HepG2 (cell line): ENCODE results near the gene ZNF341. TPM values are rescaled to one million over a fixed set of nuclear protein-coding genes. Genes with fewer than 3 reads are reported as not detected.

Experiments used
- ARID4A ChIP-seq: sonication (generic); formaldehyde crosslinking; IDR thresholded peaks from 2 replicates; pipeline ENCODE4 v1.5.0; 2020; ENCODE audit warnings: mild to moderate bottlenecking, missing genetic modification reagents, borderline replicate concordance
- BCLAF1 ChIP-seq: fragments of 450-650 bp; IDR thresholded peaks from 2 replicates; pipeline ENCODE4 v1.6.1; 2017; ENCODE audit warnings: mild to moderate bottlenecking
- CHCHD3 ChIP-seq: sonication (generic); formaldehyde crosslinking; IDR thresholded peaks from 2 replicates; pipeline ENCODE4 v1.8.0; 2022; ENCODE audit warnings: mild to moderate bottlenecking, missing genetic modification reagents, moderate library complexity
- ETV5 ChIP-seq: IDR thresholded peaks from 2 replicates; pipeline ENCODE4 v1.6.1; 2018; ENCODE audit warnings: missing biosample characterization, missing genetic modification reagents, inconsistent platforms, borderline replicate concordance
- IRF2 ChIP-seq: IDR thresholded peaks from 2 replicates; pipeline ENCODE4 v1.6.1; 2018; ENCODE audit warnings: missing genetic modification reagents, missing compliant biosample characterization
- MAFK ChIP-seq, 2 experiments: IDR thresholded peaks in 1 of 2; conservative IDR thresholded peaks in 1 of 2; 2 replicates each; pipeline ENCODE4 v1.6.1; 2011; ENCODE audit warnings: improper control_type of control experiment in 2 of 2, low read length in 2 of 2
- MTA3 ChIP-seq: sonication (generic); formaldehyde crosslinking; IDR thresholded peaks from 2 replicates; pipeline ENCODE4 v1.4.0; 2020; ENCODE audit warnings: missing genetic modification reagents
- PHF20 ChIP-seq: sonication (generic); formaldehyde crosslinking; IDR thresholded peaks from 2 replicates; pipeline ENCODE4 v1.5.0; 2020; ENCODE audit warnings: mild to moderate bottlenecking, missing genetic modification reagents
- RORA ChIP-seq: sonication (generic); formaldehyde crosslinking; IDR thresholded peaks from 2 replicates; pipeline ENCODE4 v1.5.0; 2020; ENCODE audit warnings: mild to moderate bottlenecking, missing genetic modification reagents, moderate library complexity
- SALL1 ChIP-seq: sonication (generic); formaldehyde crosslinking; IDR thresholded peaks from 2 replicates; pipeline ENCODE4 v1.8.0; 2022; ENCODE audit warnings: mild to moderate bottlenecking, missing genetic modification reagents
- SAP130 ChIP-seq: IDR thresholded peaks from 2 replicates; pipeline ENCODE4 v1.6.1; 2016; ENCODE audit warnings: low read depth
- SMAD9 ChIP-seq: sonication (generic); formaldehyde crosslinking; IDR thresholded peaks from 2 replicates; pipeline ENCODE4 v1.5.1; 2020; ENCODE audit warnings: mild to moderate bottlenecking, missing genetic modification reagents
- ZHX1 ChIP-seq: sonication (generic); formaldehyde crosslinking; IDR thresholded peaks from 2 replicates; pipeline ENCODE4 v1.8.1; 2022; ENCODE audit warnings: low read depth, mild to moderate bottlenecking, missing genetic modification reagents
- ZNF12 ChIP-seq: sonication (generic); formaldehyde crosslinking; IDR thresholded peaks from 2 replicates; pipeline ENCODE4 v1.5.0; 2020; ENCODE audit warnings: missing genetic modification reagents
- ZNF30 ChIP-seq: sonication (generic); formaldehyde crosslinking; IDR thresholded peaks from 2 replicates; pipeline ENCODE4 v1.5.0; 2020; ENCODE audit warnings: mild to moderate bottlenecking, missing genetic modification reagents
- ZNF362 ChIP-seq: sonication (generic); formaldehyde crosslinking; IDR thresholded peaks from 2 replicates; pipeline ENCODE4 v1.4.0; 2020; ENCODE audit warnings: missing genetic modification reagents, mild to moderate bottlenecking, borderline replicate concordance
- ZNF691 ChIP-seq: sonication (generic); formaldehyde crosslinking; IDR thresholded peaks from 2 replicates; pipeline ENCODE4 v1.4.0; 2020; ENCODE audit warnings: missing genetic modification reagents, low read depth, mild to moderate bottlenecking, borderline replicate concordance
- ZNF772 ChIP-seq: sonication (generic); formaldehyde crosslinking; IDR thresholded peaks from 2 replicates; pipeline ENCODE4 v1.5.0; 2020; ENCODE audit warnings: mild to moderate bottlenecking, missing genetic modification reagents
- polyA plus RNA-seq, 8 experiments: library from polyadenylated mRNA; depleted of rRNA in 3 of 8; stranded (reverse) in 7 of 8; unstranded in 1 of 8; fragments of >200 nt; fragmentation: Illumina TruSeq in 4 of 8; extraction: Trizol in 4 of 8; gene quantifications; 2 replicates each; pipeline versions ENCODE4 v1.2.1 to v1.2.3, GENCODE V29; 2011 to 2016; ENCODE audit warnings: low read depth in 4 of 8, missing spikeins in 1 of 8, mixed read lengths in 1 of 8; ENCODE audit not compliant: insufficient read depth in 1 of 8
- total RNA-seq, 5 experiments: library from RNA; depleted of rRNA; stranded (reverse); fragments of >200 nt; fragmentation: Illumina TruSeq; extraction: Trizol; gene quantifications; 2 replicates each; pipeline ENCODE4 v1.2.3, GENCODE V29; 2016; ENCODE audit warnings: low read depth in 1 of 5

Gene ZNF341
- total and polyA plus RNA-seq, 2 of the 13 experiments (the other 11 are each of a cell fraction or from before 2014, with no cell fraction given): 1.1 to 2.2 TPM

GRCh38 chr20:33814238-33814712, 82.5 kb downstream of the ZNF341 start (continued):
- TF ChIP-seq ARID4A (peak; percentile 51), ZNF772 (peak; percentile 33; the same call in 1 of the 2 replicates), SMAD9 (0 out of 2 replicates have a peak, but pooled peaks have one; percentile 51), ZHX1 (CRISPR knock-in tag) (no peak), SALL1 (CRISPR knock-in tag) (peak; percentile 12; the same call in 1 of the 2 replicates), PHF20 (CRISPR knock-in tag) (no peak), ZNF30 (CRISPR knock-in tag) (no peak), ZNF12 (no peak), CHCHD3 (no peak), SAP130 (CRISPR knock-in tag) (0 out of 2 replicates have a peak, but pooled peaks have one; percentile 8), ZNF362 (CRISPR knock-in tag) (no peak), MTA3 (CRISPR knock-in tag) (no peak), IRF2 (no peak), BCLAF1 (no peak), RORA (CRISPR knock-in tag) (no peak), ZNF691 (CRISPR knock-in tag) (peak; percentile 45; the same call in 1 of the 2 replicates), ETV5 (CRISPR knock-in tag) (peak; percentile 23; the same call in 1 of the 2 replicates), MAFK (conservative IDR thresholded peaks at IDR 0.05 in 1 of 2, IDR thresholded peaks at IDR 0.05 in 1 of 2; ENCODE audit: low read length in 2 of 2) (peak in 1 of 2 experiments; percentile 26; a peak in 1 of 4 replicates)
